ENCODE data around the gene KCNH6.

Gene KCNH6

DNA sequence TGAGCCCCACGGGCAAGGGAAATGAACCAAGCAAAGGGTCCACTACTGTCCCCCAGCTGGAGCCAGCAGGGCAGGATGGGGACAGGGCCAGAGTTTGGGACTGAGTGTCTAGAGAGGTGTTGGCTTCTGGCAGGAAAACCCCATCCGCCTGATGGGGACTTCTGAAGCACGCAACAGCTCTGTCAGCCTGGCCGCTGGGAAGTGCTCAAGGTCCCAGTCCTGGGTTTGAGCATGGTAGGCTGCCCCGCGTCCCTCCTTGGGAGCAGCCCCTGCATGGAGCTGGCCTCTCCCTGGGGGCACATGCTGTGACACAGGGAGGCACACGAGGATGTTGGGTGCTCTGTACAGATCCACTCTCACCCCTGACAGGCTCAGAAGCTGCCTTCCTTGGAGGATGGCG lies 31.7 kb upstream of the KCNH6 start:
- DNase-seq: no peak
- no peak overlapping the region for H2AK5ac ChIP-seq (ENCODE audit: low read length)
- no peak overlapping the region for H2BK120ac ChIP-seq (ENCODE audit: low read depth, low read length)
- no peak overlapping the region for H4K8ac ChIP-seq (ENCODE audit: low read depth, low read length)
- H2BK5ac ChIP-seq (ENCODE audit: low read length): no peak overlapping the region
- no CpG with 5 or more reads among the region's 8 CpGs for WGBS (ENCODE audit: extremely low coverage, insufficient coverage, low lambda C conversion rate)
- H4K5ac ChIP-seq (ENCODE audit: low read length): no peak overlapping the region
- H3K27me3 ChIP-seq (ENCODE audit: insufficient read depth, low read length, poor library complexity): no peaks in the 10 kb centered on the region
- no peak overlapping the region for H3K18ac ChIP-seq (ENCODE audit: low read length)
- no peak overlapping the region for H3K4me3 ChIP-seq (ENCODE audit: low read length)
- H3K4ac ChIP-seq (ENCODE audit: low read depth, low read length): no peak overlapping the region
- no peak overlapping the region for H3K4me2 ChIP-seq (ENCODE audit: low read length)
- H3K79me2 ChIP-seq (ENCODE audit: control insufficient read depth, insufficient read depth, low read length): no peaks in the 10 kb centered on the region
- H3K9ac ChIP-seq (ENCODE audit: low read length): no peak overlapping the region
- H3K4me1 ChIP-seq (ENCODE audit: control insufficient read depth, low read depth, low read length): no peaks in the 10 kb centered on the region
- no peak overlapping the region for H2BK15ac ChIP-seq (replicated peaks; ENCODE audit: low read depth)
- H3K36me3 ChIP-seq (ENCODE audit: control insufficient read depth, insufficient read depth, low read length): no peaks in the 10 kb centered on the region
- no peak overlapping the region for H3K56ac ChIP-seq (ENCODE audit: low read length)
- no peak overlapping the region for H3K27ac ChIP-seq (ENCODE audit: low read depth, low read length)
- no peak overlapping the region for H3K23ac ChIP-seq (ENCODE audit: low read length)
- H3K79me1 ChIP-seq (ENCODE audit: low read length): no peaks in the 10 kb centered on the region

DNA sequence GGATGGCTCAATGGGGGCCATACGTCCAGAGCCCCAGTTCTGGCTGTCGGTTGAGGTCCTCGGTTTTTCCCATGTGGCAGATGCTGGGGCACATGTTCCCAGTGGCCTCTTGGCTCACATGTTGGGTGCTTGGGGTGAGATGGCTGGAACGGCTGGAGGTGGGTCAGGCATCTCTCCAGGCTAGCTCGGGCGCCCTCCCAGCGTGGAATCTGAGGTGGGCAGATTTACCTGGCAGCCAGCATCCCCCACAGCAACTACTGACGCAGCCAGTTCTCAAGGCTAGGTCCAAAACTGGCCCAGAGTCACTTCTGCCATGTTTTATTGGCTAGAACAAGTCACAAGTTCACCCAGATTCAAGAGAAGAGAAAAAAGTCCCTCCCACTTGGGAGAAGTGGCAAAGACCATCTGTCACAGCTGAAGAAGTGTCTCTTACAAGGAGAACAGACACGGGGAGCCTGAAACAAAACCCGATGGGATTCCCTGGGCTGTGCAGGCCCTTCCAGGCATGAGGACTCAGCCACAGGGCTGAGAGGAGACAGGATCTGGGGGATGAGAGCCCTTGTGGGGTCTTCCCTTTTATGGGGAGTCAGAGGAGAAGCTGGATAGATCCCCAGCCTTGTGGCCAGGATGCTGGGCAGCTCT lies 31.1 kb upstream of the KCNH6 start:
- no peak overlapping the region for H3K23ac ChIP-seq (ENCODE audit: low read length)
- no peak overlapping the region for H2BK15ac ChIP-seq (replicated peaks; ENCODE audit: low read depth)
- no peak overlapping the region for H3K18ac ChIP-seq (ENCODE audit: low read length)
- no peak overlapping the region for H3K4me3 ChIP-seq (ENCODE audit: low read length)
- no peak overlapping the region for H3K56ac ChIP-seq (ENCODE audit: low read length)
- no peak overlapping the region for H2BK120ac ChIP-seq (ENCODE audit: low read depth, low read length)
- H2BK5ac ChIP-seq (ENCODE audit: low read length): no peak overlapping the region
- no peaks in the 10 kb centered on the region for H3K36me3 ChIP-seq (ENCODE audit: control insufficient read depth, insufficient read depth, low read length)
- no peak overlapping the region for H3K27ac ChIP-seq (ENCODE audit: low read depth, low read length)
- H3K9ac ChIP-seq (ENCODE audit: low read length): no peak overlapping the region
- H4K8ac ChIP-seq (ENCODE audit: low read depth, low read length): no peak overlapping the region
- WGBS (ENCODE audit: extremely low coverage, insufficient coverage, low lambda C conversion rate): no CpG with 5 or more reads among the region's 10 CpGs
- no peaks in the 10 kb centered on the region for H3K79me2 ChIP-seq (ENCODE audit: control insufficient read depth, insufficient read depth, low read length)
- DNase-seq: no peak
- no peak overlapping the region for H2AK5ac ChIP-seq (ENCODE audit: low read length)
- no peaks in the 10 kb centered on the region for H3K4me1 ChIP-seq (ENCODE audit: control insufficient read depth, low read depth, low read length)
- H3K4me2 ChIP-seq (ENCODE audit: low read length): no peak overlapping the region
- no peaks in the 10 kb centered on the region for H3K79me1 ChIP-seq (ENCODE audit: low read length)
- H3K4ac ChIP-seq (ENCODE audit: low read depth, low read length): no peak overlapping the region
- H3K27me3 ChIP-seq (ENCODE audit: insufficient read depth, low read length, poor library complexity): no peaks in the 10 kb centered on the region
- H4K5ac ChIP-seq (ENCODE audit: low read length): no peak overlapping the region

DNA sequence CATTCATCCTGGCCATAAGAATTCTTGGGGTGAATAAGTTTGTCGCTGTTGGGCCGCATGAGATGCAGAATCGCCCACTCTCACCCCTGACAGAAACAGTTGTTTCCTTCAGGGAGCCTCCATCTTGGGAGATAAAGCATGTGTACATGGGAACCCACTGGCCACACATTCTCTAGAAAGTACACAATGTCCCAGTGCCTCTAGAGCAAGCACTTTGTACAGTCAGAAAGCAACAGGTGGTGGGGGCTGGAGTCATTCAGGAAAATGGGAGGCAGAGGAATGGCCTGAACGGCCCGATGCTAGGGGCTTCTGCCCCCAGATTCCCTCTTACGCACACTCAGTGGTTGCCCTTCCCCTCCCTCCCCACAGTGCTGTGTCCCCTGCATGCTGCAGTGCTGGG lies 30.2 kb upstream of the KCNH6 start:
- H3K4ac ChIP-seq (ENCODE audit: low read depth, low read length): no peak overlapping the region
- no peak overlapping the region for H4K8ac ChIP-seq (ENCODE audit: low read depth, low read length)
- H2BK120ac ChIP-seq (ENCODE audit: low read depth, low read length): no peak overlapping the region
- no peak overlapping the region for H2BK5ac ChIP-seq (ENCODE audit: low read length)
- H4K5ac ChIP-seq (ENCODE audit: low read length): no peak overlapping the region
- no CpG with 5 or more reads among the region's 6 CpGs for WGBS (ENCODE audit: extremely low coverage, insufficient coverage, low lambda C conversion rate)
- no peak overlapping the region for H3K9ac ChIP-seq (ENCODE audit: low read length)
- H3K4me1 ChIP-seq (ENCODE audit: control insufficient read depth, low read depth, low read length): peaks cover 3% of the 10 kb centered on the region
- H3K27ac ChIP-seq (ENCODE audit: low read depth, low read length): no peak overlapping the region
- DNase-seq: no peak
- no peaks in the 10 kb centered on the region for H3K27me3 ChIP-seq (ENCODE audit: insufficient read depth, low read length, poor library complexity)
- no peak overlapping the region for H3K4me2 ChIP-seq (ENCODE audit: low read length)
- H3K23ac ChIP-seq (ENCODE audit: low read length): no peak overlapping the region
- H3K4me3 ChIP-seq (ENCODE audit: low read length): no peak overlapping the region
- H2AK5ac ChIP-seq (ENCODE audit: low read length): no peak overlapping the region
- H3K56ac ChIP-seq (ENCODE audit: low read length): no peak overlapping the region
- no peaks in the 10 kb centered on the region for H3K79me1 ChIP-seq (ENCODE audit: low read length)
- no peaks in the 10 kb centered on the region for H3K36me3 ChIP-seq (ENCODE audit: control insufficient read depth, insufficient read depth, low read length)
- H2BK15ac ChIP-seq (replicated peaks; ENCODE audit: low read depth): no peak overlapping the region
- H3K18ac ChIP-seq (ENCODE audit: low read length): no peak overlapping the region
- H3K79me2 ChIP-seq (ENCODE audit: control insufficient read depth, insufficient read depth, low read length): no peaks in the 10 kb centered on the region

DNA sequence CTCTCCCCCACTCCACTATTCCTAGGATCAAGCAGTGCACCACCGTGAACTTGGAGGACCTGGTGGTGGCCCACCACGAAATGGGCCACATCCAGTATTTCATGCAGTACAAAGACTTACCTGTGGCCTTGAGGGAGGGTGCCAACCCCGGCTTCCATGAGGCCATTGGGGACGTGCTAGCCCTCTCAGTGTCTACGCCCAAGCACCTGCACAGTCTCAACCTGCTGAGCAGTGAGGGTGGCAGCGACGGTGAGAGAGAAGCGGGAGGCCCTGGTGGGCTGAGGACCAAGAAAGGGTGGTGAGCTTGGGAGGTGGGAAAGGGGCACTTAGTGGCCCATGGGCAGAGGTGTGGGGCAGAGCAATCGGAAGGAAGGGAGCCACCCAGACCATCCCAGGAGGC lies 29.7 kb upstream of the KCNH6 start:
- Histone ChIP-seq H3K79me1 (ENCODE audit: low read length) (no peaks in the 10 kb centered on the region), H2BK120ac (ENCODE audit: low read depth, low read length) (no peak overlapping the region), H3K4me2 (ENCODE audit: low read length) (no peak overlapping the region), H2BK5ac (ENCODE audit: low read length) (no peak overlapping the region), H3K9ac (ENCODE audit: low read length) (no peak overlapping the region), H2AK5ac (ENCODE audit: low read length) (no peak overlapping the region), H3K27me3 (ENCODE audit: insufficient read depth, low read length, poor library complexity) (no peaks in the 10 kb centered on the region), H2BK15ac (replicated peaks; ENCODE audit: low read depth) (no peak overlapping the region), H3K4me1 (ENCODE audit: control insufficient read depth, low read depth, low read length) (peaks cover 3% of the 10 kb centered on the region), H3K4ac (ENCODE audit: low read depth, low read length) (no peak overlapping the region), H3K56ac (ENCODE audit: low read length) (no peak overlapping the region), H3K79me2 (ENCODE audit: control insufficient read depth, insufficient read depth, low read length) (no peaks in the 10 kb centered on the region), H3K27ac (ENCODE audit: low read depth, low read length) (no peak overlapping the region), H3K4me3 (ENCODE audit: low read length) (no peak overlapping the region), H4K8ac (ENCODE audit: low read depth, low read length) (no peak overlapping the region), H3K36me3 (ENCODE audit: control insufficient read depth, insufficient read depth, low read length) (no peaks in the 10 kb centered on the region), H3K18ac (ENCODE audit: low read length) (no peak overlapping the region), H3K23ac (ENCODE audit: low read length) (no peak overlapping the region), H4K5ac (ENCODE audit: low read length) (no peak overlapping the region)
- DNase-seq: no peak
- WGBS (ENCODE audit: extremely low coverage, insufficient coverage, low lambda C conversion rate): no CpG with 5 or more reads among the region's 9 CpGs

DNA sequence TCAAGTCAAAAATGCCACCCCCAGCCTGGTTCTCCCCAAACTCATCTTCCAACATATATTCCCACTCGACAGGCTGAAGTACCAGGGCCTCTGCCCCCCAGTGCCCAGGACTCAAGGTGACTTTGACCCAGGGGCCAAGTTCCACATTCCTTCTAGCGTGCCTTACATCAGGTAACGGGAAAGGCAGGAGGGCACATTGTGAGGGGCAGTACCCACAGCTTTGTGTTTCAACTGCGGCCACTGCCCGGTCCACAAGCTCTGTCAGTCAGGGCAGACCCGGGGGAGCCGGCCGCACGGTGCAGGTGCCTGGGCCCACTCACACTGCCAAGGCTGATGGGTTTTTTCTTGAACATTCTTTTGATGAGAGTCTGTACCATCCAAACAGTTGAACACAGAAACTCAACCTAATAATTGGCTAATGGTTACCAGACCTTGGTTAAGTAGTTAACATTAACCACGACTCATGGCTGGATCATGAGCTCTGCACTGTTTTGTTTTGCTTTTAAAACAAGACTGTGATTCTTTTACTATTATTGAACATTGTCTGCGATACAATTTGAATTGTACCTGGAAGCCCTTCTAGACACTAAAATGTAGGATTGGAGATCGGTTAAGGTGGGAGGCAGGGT lies 28.7 kb upstream of the KCNH6 start:
- no peaks in the 10 kb centered on the region for H3K79me2 ChIP-seq (ENCODE audit: control insufficient read depth, insufficient read depth, low read length)
- no peak overlapping the region for H2BK120ac ChIP-seq (ENCODE audit: low read depth, low read length)
- no peak overlapping the region for H2BK5ac ChIP-seq (ENCODE audit: low read length)
- H3K56ac ChIP-seq (ENCODE audit: low read length): no peak overlapping the region
- H3K27me3 ChIP-seq (ENCODE audit: insufficient read depth, low read length, poor library complexity): no peaks in the 10 kb centered on the region
- no peak overlapping the region for H3K9ac ChIP-seq (ENCODE audit: low read length)
- H4K5ac ChIP-seq (ENCODE audit: low read length): no peak overlapping the region
- no peaks in the 10 kb centered on the region for H3K79me1 ChIP-seq (ENCODE audit: low read length)
- no peak overlapping the region for H4K8ac ChIP-seq (ENCODE audit: low read depth, low read length)
- no peak overlapping the region for H3K4ac ChIP-seq (ENCODE audit: low read depth, low read length)
- H2BK15ac ChIP-seq (replicated peaks; ENCODE audit: low read depth): no peak overlapping the region
- DNase-seq: no peak
- H2AK5ac ChIP-seq (ENCODE audit: low read length): no peak overlapping the region
- H3K36me3 ChIP-seq (ENCODE audit: control insufficient read depth, insufficient read depth, low read length): no peaks in the 10 kb centered on the region
- no CpG with 5 or more reads among the region's 12 CpGs for WGBS (ENCODE audit: extremely low coverage, insufficient coverage, low lambda C conversion rate)
- no peak overlapping the region for H3K4me2 ChIP-seq (ENCODE audit: low read length)
- H3K4me1 ChIP-seq (ENCODE audit: control insufficient read depth, low read depth, low read length): peaks cover 3% of the 10 kb centered on the region
- H3K27ac ChIP-seq (ENCODE audit: low read depth, low read length): no peak overlapping the region
- no peak overlapping the region for H3K18ac ChIP-seq (ENCODE audit: low read length)
- no peak overlapping the region for H3K4me3 ChIP-seq (ENCODE audit: low read length)
- no peak overlapping the region for H3K23ac ChIP-seq (ENCODE audit: low read length)

GRCh38 chr17:63495491-63495890 lies 27.7 kb upstream of the KCNH6 start:
- Histone ChIP-seq H3K4me3 (ENCODE audit: low read length) (no peak overlapping the region), H2AK5ac (ENCODE audit: low read length) (no peak overlapping the region), H2BK15ac (replicated peaks; ENCODE audit: low read depth) (no peak overlapping the region), H3K79me2 (ENCODE audit: control insufficient read depth, insufficient read depth, low read length) (no peaks in the 10 kb centered on the region), H3K56ac (ENCODE audit: low read length) (no peak overlapping the region), H3K4me1 (ENCODE audit: control insufficient read depth, low read depth, low read length) (peaks cover 3% of the 10 kb centered on the region), H3K4me2 (ENCODE audit: low read length) (no peak overlapping the region), H3K23ac (ENCODE audit: low read length) (no peak overlapping the region), H2BK120ac (ENCODE audit: low read depth, low read length) (no peak overlapping the region), H3K27ac (ENCODE audit: low read depth, low read length) (no peak overlapping the region), H3K18ac (ENCODE audit: low read length) (no peak overlapping the region), H4K5ac (ENCODE audit: low read length) (no peak overlapping the region), H3K36me3 (ENCODE audit: control insufficient read depth, insufficient read depth, low read length) (no peaks in the 10 kb centered on the region), H3K9ac (ENCODE audit: low read length) (no peak overlapping the region), H2BK5ac (ENCODE audit: low read length) (no peak overlapping the region), H3K4ac (ENCODE audit: low read depth, low read length) (no peak overlapping the region), H3K27me3 (ENCODE audit: insufficient read depth, low read length, poor library complexity) (no peaks in the 10 kb centered on the region), H3K79me1 (ENCODE audit: low read length) (no peaks in the 10 kb centered on the region), H4K8ac (ENCODE audit: low read depth, low read length) (no peak overlapping the region)
- WGBS (ENCODE audit: extremely low coverage, insufficient coverage, low lambda C conversion rate): no CpG with 5 or more reads among the region's 6 CpGs
- no peak for DNase-seq
